C4-2B (cell line): ENCODE measurements around the gene AGPS.
"Not testable (repeated sequence)": the region's sequence is repeated elsewhere in the genome, so short reads cannot be mapped to it uniquely, and the experiment has no call there.

Source experiments
- H3K27ac ChIP-seq: fragments of 450-650 bp; 2 replicates; pipeline ENCODE4 v1.5.1; 2017
- CTCF ChIP-seq: fragments of 450-650 bp; conservative IDR thresholded peaks from 2 replicates; pipeline ENCODE4 v1.5.1; 2017; ENCODE audit warnings: mild to moderate bottlenecking
- ZFX ChIP-seq: fragments of 450-650 bp; IDR thresholded peaks from 2 replicates; pipeline ENCODE4 v1.6.1; 2017

AGPS gene

GRCh38 chr2:177352441-177353186 lies 40.0 kb upstream of the AGPS start:
- TF ChIP-seq CTCF, result no peak
- no peak overlapping the region for H3K27ac ChIP-seq

- no peak for TF ChIP-seq CTCF
- TF ChIP-seq ZFX, result no peak
- no peak overlapping the region for H3K27ac ChIP-seq
Measured at GRCh38 chr2:177353187-177353478, 39.4 kb upstream of the AGPS start.

DNA sequence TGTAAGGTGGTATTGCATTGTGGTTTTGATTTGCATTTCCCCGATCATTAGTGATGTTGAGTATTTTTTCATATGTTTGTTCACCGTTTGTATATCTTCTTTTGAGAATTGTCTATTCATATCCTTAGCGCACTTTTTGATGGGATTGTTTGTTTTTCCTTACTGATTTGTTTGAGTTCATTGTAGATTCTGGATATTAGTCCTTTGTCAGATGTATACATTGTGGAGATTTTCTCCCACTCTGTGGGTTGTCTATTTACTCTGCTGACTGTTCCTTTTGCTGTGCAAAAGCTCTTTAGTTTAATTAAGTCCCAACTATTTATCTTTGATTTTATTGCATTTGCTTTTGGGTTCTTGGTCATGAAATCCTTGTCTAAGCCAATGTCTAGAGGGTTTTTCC lies 38.0 kb upstream of the AGPS start:
- H3K27ac ChIP-seq, result not testable (repeated sequence)

GRCh38 chr2:177355874-177356273 lies 36.7 kb upstream of the AGPS start:
- TF ChIP-seq CTCF (no peak), ZFX (no peak)
- H3K27ac ChIP-seq, result no peak overlapping the region

DNA sequence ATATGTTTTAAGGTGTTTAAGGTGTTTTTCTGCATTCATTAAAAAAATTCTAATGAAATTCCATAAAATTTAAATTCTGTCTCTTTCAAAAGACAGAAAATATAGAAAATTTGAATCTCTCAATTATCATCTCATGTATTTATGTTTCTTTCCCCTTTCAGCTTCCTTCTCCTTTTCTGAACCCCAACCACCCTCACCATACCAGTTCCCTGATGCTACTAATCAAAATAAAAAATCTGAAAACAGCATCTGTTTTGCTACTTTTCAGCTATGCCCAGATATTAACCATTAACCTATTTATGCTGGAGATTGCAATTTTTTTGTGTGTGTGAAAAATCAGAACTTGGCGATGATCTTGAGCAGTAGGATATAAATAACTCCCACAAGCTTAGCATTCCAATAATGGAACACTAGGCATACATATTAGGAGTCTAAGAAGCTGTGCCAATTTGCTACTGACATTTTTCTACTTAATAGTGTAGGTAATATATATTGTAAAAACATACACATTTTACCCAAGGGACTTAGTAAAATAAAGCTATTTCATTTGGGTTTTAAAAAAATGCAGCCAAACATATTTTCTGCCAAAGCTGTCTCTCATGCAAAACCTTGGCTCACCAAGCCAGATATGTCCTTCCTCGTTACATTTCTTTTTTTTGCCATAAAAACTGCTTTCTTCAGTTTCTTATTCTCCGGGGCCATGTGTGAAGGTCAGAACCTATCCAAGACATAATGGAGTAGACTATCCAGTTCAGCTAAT lies 32.6 kb upstream of the AGPS start:
- TF ChIP-seq ZFX, result no peak
- TF ChIP-seq CTCF, result no peak
- H3K27ac ChIP-seq, result no peak overlapping the region

GRCh38 chr2:177362499-177362898 lies 30.1 kb upstream of the AGPS start:
- H3K27ac ChIP-seq, result no peak overlapping the region
- no peak for TF ChIP-seq CTCF
- no peak for TF ChIP-seq ZFX

DNA sequence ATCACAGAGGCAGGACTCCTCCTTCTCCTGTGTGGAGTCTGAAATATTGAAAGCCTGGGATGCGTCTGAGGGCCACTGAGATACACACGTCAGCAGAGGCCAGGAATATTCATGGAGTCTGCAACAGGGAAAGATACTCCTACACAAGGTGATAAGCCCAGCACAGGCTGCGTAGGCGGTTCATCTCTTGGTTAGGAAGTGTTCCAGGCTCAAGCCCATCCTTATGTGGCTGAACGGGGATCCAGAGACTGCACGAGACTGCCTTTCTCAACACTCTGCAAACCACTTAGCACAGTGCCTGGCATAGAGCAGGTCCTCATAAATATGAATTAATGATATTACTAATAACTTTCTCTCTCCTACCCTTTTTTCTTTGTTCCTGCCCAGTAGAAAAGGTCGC lies 29.2 kb upstream of the AGPS start:
- H3K27ac ChIP-seq, result no peak overlapping the region
- no peak for TF ChIP-seq CTCF
- TF ChIP-seq ZFX, result no peak

- H3K27ac ChIP-seq, result not testable (repeated sequence)
Measured at GRCh38 chr2:177365764-177366163, 26.8 kb upstream of the AGPS start.

DNA sequence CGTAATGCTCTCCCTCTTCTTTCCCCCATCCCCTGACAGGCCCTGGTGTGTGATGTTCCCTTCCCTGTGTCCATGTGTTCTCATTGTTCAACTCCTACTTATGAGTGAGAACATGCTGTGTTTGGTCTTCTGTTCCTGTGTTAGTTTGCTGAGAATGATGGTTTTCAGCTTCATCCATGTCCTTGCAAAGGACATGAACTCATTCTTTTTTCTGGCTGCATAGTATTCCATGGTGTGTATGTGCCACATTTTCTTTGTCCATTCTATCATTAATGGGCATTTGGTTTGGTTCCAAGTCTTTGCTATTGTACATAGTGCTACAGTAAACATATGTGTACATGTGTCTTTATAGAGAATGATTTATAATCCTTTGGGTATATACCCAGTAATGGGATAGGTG lies 24.6 kb upstream of the AGPS start:
- H3K27ac ChIP-seq, result not testable (repeated sequence)
